Measurements from ENCODE around the gene PIGU. TPM values are rescaled to one million over a fixed set of nuclear protein-coding genes. Genes with fewer than 3 reads are reported as not detected.

PIGU gene
- total and polyA plus RNA-seq, 9 of the 15 experiments (the other 6 are each of a cell fraction or from before 2014, with no cell fraction given), result 6.5 to 100 (median 28.1) TPM

GRCh38 chr20:34586488-34587163 lies 90.3 kb downstream of the PIGU start (continued):
- TF ChIP-seq CEBPZ (IDR thresholded peaks at IDR 0.05; ENCODE audit: borderline replicate concordance, low read depth, low read length), result no peak
- no peak for TF ChIP-seq ASH1L (IDR thresholded peaks at IDR 0.05; ENCODE audit: borderline replicate concordance, low read depth, partially characterized antibody)
- no peak for TF ChIP-seq CBX2 (IDR thresholded peaks at IDR 0.05; ENCODE audit: insufficient read depth, low read length, poor library complexity, severe bottlenecking)
- no peak for TF ChIP-seq ZNF354B (CRISPR knock-in tag; IDR thresholded peaks at IDR 0.05)
- no peak for TF ChIP-seq MTA2 (IDR thresholded peaks at IDR 0.05; ENCODE audit: low read depth)
- no peak for TF ChIP-seq NR0B1 (IDR thresholded peaks at IDR 0.05; ENCODE audit: partially characterized antibody)
- TF ChIP-seq ZFP36 (IDR thresholded peaks at IDR 0.05; ENCODE audit: low read depth, low read length, partially characterized antibody), result no peak
- TF ChIP-seq CHD2 (IDR thresholded peaks at IDR 0.05; ENCODE audit: low read depth, low read length), result no peak
- no peak for TF ChIP-seq ESRRA (IDR thresholded peaks at IDR 0.05; ENCODE audit: borderline replicate concordance, low read depth)
- no peak for TF ChIP-seq ELK3 (CRISPR knock-in tag; IDR thresholded peaks at IDR 0.05)
- no peak for TF ChIP-seq ERF (CRISPR knock-in tag; IDR thresholded peaks at IDR 0.05)
- no peak for TF ChIP-seq MXI1 (IDR thresholded peaks at IDR 0.05; ENCODE audit: low read depth, low read length)
- TF ChIP-seq MYBL2 (IDR thresholded peaks at IDR 0.05; ENCODE audit: low read depth), result no peak
- TF ChIP-seq MYBL2 (CRISPR knock-in tag; IDR thresholded peaks at IDR 0.05; ENCODE audit: borderline replicate concordance), result no peak
- no peak for TF ChIP-seq MYNN (IDR thresholded peaks at IDR 0.05)
- no peak for TF ChIP-seq MYNN (CRISPR knock-in tag; IDR thresholded peaks at IDR 0.05)
- TF ChIP-seq SMARCE1 (IDR thresholded peaks at IDR 0.05), result no peak

Data from K562 (cell line).